K562 (cell line): Measurements from ENCODE around the gene SERPINH1.
A peak's percentile ranks its signal among the peaks of the same experiment; 100 is the strongest.

Experiments
- ATF3 ChIP-seq, 2 experiments: fragments of 450-650 bp in 1 of 2; sonication (generic) in 1 of 2; formaldehyde crosslinking in 1 of 2; IDR thresholded peaks in 1 of 2; conservative IDR thresholded peaks in 1 of 2; 2 replicates each; pipeline versions ENCODE4 v1.6.1 to v1.8.1; 2016 to 2023; ENCODE audit warnings: mild to moderate bottlenecking in 2 of 2, moderate library complexity in 2 of 2, inconsistent platforms in 1 of 2, missing genetic modification reagents in 1 of 2
- C11orf30 ChIP-seq: fragments of 450-650 bp; IDR thresholded peaks from 2 replicates; pipeline ENCODE4 v1.6.1; 2016; ENCODE audit warnings: low read depth, mild to moderate bottlenecking
- CAMTA2 ChIP-seq: fragments of 250-450 bp; sonication (Bioruptor Pico); conservative IDR thresholded peaks from 2 replicates; pipeline ENCODE4 v1.5.1; 2022
- CTCF ChIP-seq, 3 experiments: IDR thresholded peaks in 2 of 3; conservative IDR thresholded peaks in 1 of 3; 2 replicates each; pipeline ENCODE4 v1.5.1; 2011 to 2012; ENCODE audit warnings: low read length in 3 of 3, mild to moderate bottlenecking in 3 of 3, control low read depth in 2 of 3, improper control_type of control experiment in 1 of 3, inconsistent platforms in 1 of 3, low read depth in 1 of 3, mixed read lengths in 1 of 3, moderate library complexity in 1 of 3; ENCODE audit not compliant: insufficient read depth in 2 of 3
- ESRRB ChIP-seq: fragments of 250-450 bp; sonication (Bioruptor Pico); IDR thresholded peaks from 2 replicates; pipeline ENCODE4 v1.5.0; 2020; ENCODE audit warnings: mild to moderate bottlenecking, moderate library complexity, borderline replicate concordance
- ETV6 ChIP-seq, 3 experiments: fragments of 150-350 bp in 1 of 3; sonication (generic) in 1 of 3; formaldehyde crosslinking in 1 of 3; IDR thresholded peaks; 2 replicates each; pipeline versions ENCODE4 v1.6.1 to v1.8.0; 2014 to 2022; ENCODE audit warnings: borderline replicate concordance in 2 of 3, low read depth in 2 of 3, antibody characterized with exemption in 1 of 3, low read length in 1 of 3, mild to moderate bottlenecking in 1 of 3, missing genetic modification reagents in 1 of 3
- FOS ChIP-seq: IDR thresholded peaks from 3 replicates; pipeline ENCODE4 v1.6.1; 2011; ENCODE audit not compliant: insufficient read length; ENCODE audit errors: extremely low read depth
- FOXA1 ChIP-seq: fragments of 450-650 bp; IDR thresholded peaks from 2 replicates; pipeline ENCODE4 v1.6.1; 2016; ENCODE audit warnings: mild to moderate bottlenecking, borderline replicate concordance
- HMGXB4 ChIP-seq: sonication (generic); formaldehyde crosslinking; IDR thresholded peaks from 2 replicates; pipeline ENCODE4 v1.8.1; 2023; ENCODE audit warnings: mild to moderate bottlenecking, missing genetic modification reagents
- KDM4B ChIP-seq, 2 experiments: fragments of 450-650 bp in 1 of 2; sonication (generic) in 1 of 2; IDR thresholded peaks; 2 replicates each; pipeline ENCODE4 v1.6.1; 2016 to 2017; ENCODE audit warnings: borderline replicate concordance in 2 of 2, antibody characterized with exemption in 1 of 2, low read depth in 1 of 2, mild to moderate bottlenecking in 1 of 2
- NRF1 ChIP-seq, 2 experiments: fragments of 450-650 bp; IDR thresholded peaks in 1 of 2; conservative IDR thresholded peaks in 1 of 2; 2 replicates each; pipeline ENCODE4 v1.6.1; 2014; ENCODE audit warnings: mild to moderate bottlenecking in 2 of 2
- POLR2B ChIP-seq: fragments of 450-650 bp; IDR thresholded peaks from 2 replicates; pipeline ENCODE4 v1.6.1; 2018; ENCODE audit warnings: low read depth; ENCODE audit not compliant: partially characterized antibody
- TF ChIP-seq, protein P1 (sequence below): fragments of 250-450 bp; sonication (Bioruptor Pico); IDR thresholded peaks from 2 replicates; pipeline ENCODE4 v1.8.0; 2021; ENCODE audit warnings: borderline replicate concordance, mild to moderate bottlenecking, moderate library complexity; ENCODE audit not compliant: poor library complexity, severe bottlenecking

GRCh38 chr11:75582895-75583717 is 21.1 kb downstream of the SERPINH1 start:
- no peak for TF ChIP-seq FOXA1
- TF ChIP-seq NRF1 (conservative IDR thresholded peaks at IDR 0.05 in 1 of 2, IDR thresholded peaks at IDR 0.05 in 1 of 2): peak; percentile 57 to 63
- TF ChIP-seq C11orf30: no peak
- TF ChIP-seq HMGXB4: no peak
- no peak for TF ChIP-seq FOS
- no peak for TF ChIP-seq ATF3 (IDR thresholded peaks at IDR 0.05)
- TF ChIP-seq ATF3 (CRISPR knock-in tag; conservative IDR thresholded peaks at IDR 0.05): no peak
- TF ChIP-seq CAMTA2 (CRISPR knock-in tag): no peak
- TF ChIP-seq ETV6 (IDR thresholded peaks at IDR 0.05; ENCODE audit: borderline replicate concordance in 1 of 2, low read depth in 2 of 2, low read length in 1 of 2): no peak
- no peak for TF ChIP-seq ETV6 (CRISPR knock-in tag; IDR thresholded peaks at IDR 0.05; ENCODE audit: borderline replicate concordance)
- TF ChIP-seq KDM4B (IDR thresholded peaks at IDR 0.05; ENCODE audit: borderline replicate concordance in 2 of 2, low read depth in 1 of 2): no peak
- TF ChIP-seq CTCF (IDR thresholded peaks at IDR 0.05 in 2 of 3, conservative IDR thresholded peaks at IDR 0.05 in 1 of 3; ENCODE audit: insufficient read depth in 2 of 3, low read depth in 1 of 3, low read length in 3 of 3): peak; percentile 20 to 28 (median 24); a peak in 3 of 6 replicates
- TF ChIP-seq POLR2B: no peak
- TF ChIP-seq, protein P1, sequence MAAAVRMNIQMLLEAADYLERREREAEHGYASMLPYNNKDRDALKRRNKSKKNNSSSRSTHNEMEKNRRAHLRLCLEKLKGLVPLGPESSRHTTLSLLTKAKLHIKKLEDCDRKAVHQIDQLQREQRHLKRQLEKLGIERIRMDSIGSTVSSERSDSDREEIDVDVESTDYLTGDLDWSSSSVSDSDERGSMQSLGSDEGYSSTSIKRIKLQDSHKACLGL: no peak
- TF ChIP-seq ESRRB (CRISPR knock-in tag): no peak
